ENCODE data around the gene ZRSR2. TPM values are rescaled to one million over a fixed set of nuclear protein-coding genes. Genes with fewer than 3 reads are reported as not detected.

Gene ZRSR2
- total RNA-seq, result 4.4 and 8.7 TPM in 2 replicates

GRCh38 chrX:15789979-15790768 is at the start of gene ZRSR2:
TSS of gene ZRSR2 (plus strand) at chrX:15790484. CDS start at chrX:15790496, 12 bp downstream.

GRCh38 chrX:15854712-15855567 is 64.7 kb downstream of the ZRSR2 start, which contains the start of gene AP1S2:
TSS of gene AP1S2 (minus strand) at chrX:15854813. CDS start at chrX:15852524, 2,289 bp downstream.

Other genes with a start within 250 kb of the ZRSR2 start
- 0.34 and 1.5 TPM in 2 replicates for gene ACE2, start 189.5 kb upstream of the ZRSR2 start, total RNA-seq
- gene CLTRN, start 125.7 kb upstream of the ZRSR2 start, total RNA-seq, result 1.00 and 1.0 TPM in 2 replicates
- gene CA5B, start 52.2 kb upstream of the ZRSR2 start, total RNA-seq, result 5.6 and 6.8 TPM in 2 replicates
- 13.0 and 18.1 TPM in 2 replicates for gene AP1S2, start 64.3 kb downstream of the ZRSR2 start, total RNA-seq

Measured in nasal cavity respiratory epithelium epithelial cell of viscerocranial mucosa (primary cell).